Activated CD4-positive, alpha-beta T cell treated with anti-CD3 and anti-CD28 coated beads, Interleukin-2, Interleukin-6, amounts not matched to agents 100 ng/mL and 50 ng/mL, durations not matched to agents 16 hours and 8 hours (primary cell): Measurements from ENCODE around the gene COPS3.
"Not testable (repeated sequence)": the region's sequence is repeated elsewhere in the genome, so short reads cannot be mapped to it uniquely, and the experiment has no call there.

Experiments used
- DNase-seq: peaks from one replicate; pipeline ENCODE4 v3.0.0-alpha.2; 2020

The COPS3 gene

DNA sequence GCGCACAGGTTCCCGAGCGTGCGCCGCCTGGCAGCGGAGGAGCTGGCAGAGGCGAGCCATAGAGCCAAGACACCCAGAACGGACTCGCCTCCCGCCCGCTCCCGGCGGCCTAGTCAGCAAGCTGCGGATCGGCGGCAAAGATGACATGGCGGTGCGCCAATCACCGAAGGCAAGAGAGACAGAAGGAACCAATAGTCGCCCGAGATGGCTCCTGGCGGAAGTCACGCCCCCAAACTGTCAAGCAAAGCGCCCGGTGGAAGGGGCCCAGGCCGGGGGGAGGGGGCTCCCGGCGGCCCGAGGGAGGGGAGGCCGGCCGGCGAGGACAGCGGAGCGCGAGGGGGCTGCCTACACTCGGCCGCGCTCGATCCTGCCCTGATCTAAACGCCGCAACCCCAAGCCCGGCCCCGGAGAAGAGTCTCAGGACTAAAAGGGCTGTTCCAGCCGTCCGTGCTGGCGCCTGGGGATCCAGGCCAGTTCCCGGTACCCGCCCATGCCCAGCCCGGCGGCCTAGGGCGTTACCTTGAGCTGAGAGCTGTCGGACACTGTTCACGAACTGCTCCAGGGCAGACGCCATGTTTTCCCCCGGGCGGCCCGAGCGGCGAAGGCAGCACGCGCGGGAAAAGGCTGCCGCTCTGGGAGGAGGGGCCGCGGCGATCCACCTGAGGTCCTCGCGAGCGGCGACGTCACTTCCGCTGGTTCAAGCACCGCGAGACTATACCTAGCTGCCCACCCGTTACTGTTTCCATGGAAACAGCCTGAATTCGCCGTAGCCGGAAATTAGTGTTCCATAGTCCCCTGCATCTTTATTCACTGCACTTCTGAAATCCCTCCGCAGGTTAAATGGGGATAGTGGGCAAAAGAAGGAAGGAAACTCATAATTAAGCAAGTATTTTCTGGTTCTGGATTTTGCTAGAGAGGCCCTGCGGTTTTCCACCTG is at the start of gene COPS3:
TSS of gene COPS3 (minus strand) at position 634 of the 937 bp plus-strand sequence. CDS start at position 574, 60 bp downstream.
- DNase-seq = peak; percentile 98

DNA sequence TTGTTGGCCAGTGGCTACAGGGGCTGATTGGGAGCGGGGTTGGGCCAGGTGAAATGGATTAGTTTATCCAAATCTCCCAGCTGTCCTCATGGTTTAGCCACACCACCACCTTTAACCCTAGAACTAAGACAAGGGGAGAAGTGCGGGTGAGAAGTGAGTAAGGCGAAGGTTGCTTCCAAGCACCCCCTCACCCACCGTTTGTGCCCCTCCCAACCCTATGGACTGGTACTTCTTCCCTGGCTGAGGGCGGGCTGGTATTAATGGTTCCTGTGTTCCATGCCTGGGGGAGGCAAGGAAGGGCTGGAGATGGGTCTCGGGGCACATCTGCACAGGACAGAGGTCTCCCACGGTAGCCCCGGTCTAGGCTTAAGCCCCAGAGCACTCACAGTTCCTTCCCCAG is 47.2 kb upstream of the COPS3 start:
- DNase-seq = no peak

DNA sequence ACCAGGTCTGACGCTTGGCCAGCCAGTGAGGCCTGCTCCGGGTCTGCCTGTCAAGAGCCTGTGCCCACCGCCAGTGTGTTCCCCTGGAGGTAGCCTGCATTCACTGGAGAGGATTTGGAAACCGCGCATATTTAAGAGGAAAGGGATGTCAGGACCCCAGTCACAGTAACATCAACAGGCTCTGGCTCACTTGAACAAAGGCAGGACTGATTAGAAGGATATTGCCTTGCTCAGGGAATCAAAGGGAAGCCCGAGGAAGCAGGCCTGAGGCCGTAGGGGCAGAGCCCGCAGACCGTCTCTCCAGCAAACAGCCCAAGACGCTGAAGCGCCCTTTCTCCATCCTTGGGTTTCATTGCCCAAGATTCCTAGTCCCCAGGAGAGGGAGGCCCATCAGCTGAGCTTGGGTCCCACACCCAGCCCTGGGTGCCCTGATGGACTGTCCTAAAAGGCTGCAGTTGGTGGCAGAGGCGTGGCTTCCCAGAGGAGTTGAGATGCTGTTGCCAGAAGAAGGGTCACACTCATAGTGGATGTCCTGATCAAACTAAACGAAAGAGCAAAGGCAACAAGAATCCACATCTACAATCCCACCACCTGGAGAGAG is 45.3 kb upstream of the COPS3 start:
- no peak for DNase-seq

DNA sequence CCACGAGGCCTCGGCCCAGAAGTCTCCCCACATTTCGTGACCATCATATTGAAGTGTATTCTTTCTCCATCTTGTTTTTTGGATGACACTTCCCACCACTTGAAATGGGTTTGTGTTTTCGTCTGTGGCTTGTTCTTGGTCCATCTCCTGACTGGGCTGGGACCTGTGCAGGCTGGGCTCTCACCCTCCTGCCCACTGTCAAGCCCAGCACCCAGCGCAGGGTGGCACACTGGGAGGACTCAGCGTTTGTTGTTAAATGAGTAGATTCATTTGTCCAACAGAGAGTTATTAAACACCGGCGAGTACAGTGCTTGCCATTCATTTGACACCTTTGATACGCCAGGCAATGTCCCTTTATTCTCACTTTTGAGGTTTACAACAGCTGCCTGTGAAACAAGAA is 44.8 kb upstream of the COPS3 start:
- no peak for DNase-seq

DNA sequence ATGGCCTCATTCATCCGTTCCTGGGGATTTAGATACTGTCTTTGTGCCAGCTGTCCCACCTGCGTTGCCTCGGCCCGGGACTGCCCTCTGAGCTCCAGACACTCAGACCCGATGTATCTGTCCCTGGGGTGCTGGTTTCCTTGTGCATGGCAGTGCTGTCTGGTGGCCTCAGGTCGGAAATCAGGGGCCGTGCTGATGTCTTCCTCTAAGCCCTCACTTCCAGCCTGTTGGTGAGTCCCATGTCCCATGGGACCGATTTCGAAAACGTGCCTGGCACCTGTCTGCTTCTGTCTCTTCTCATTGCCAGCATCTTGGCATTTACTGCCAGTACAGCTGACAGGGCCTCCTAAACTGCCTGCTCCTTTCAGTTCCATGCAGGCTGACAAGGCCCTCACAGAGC is 44.2 kb upstream of the COPS3 start:
- DNase-seq = no peak

DNA sequence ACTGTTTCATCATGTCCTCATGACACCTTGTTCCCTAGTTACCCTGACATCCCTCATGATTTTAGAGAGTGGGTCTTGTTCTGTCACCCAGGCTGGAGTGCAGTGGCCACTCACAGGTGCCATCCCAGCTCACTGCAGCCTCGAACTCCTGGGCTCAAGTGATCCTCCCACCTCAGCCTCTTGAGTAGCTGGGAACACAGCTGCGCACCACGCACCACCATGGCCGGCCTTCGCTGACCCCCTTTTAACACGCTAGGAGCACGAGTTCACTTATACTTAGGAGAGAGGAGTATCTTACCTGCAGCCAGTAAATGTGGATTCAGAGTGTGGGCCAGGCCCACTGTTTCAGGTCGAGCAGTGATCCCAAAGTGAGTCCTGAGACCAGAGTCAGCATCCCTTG is 43.6 kb upstream of the COPS3 start:
- DNase-seq = no peak

DNA sequence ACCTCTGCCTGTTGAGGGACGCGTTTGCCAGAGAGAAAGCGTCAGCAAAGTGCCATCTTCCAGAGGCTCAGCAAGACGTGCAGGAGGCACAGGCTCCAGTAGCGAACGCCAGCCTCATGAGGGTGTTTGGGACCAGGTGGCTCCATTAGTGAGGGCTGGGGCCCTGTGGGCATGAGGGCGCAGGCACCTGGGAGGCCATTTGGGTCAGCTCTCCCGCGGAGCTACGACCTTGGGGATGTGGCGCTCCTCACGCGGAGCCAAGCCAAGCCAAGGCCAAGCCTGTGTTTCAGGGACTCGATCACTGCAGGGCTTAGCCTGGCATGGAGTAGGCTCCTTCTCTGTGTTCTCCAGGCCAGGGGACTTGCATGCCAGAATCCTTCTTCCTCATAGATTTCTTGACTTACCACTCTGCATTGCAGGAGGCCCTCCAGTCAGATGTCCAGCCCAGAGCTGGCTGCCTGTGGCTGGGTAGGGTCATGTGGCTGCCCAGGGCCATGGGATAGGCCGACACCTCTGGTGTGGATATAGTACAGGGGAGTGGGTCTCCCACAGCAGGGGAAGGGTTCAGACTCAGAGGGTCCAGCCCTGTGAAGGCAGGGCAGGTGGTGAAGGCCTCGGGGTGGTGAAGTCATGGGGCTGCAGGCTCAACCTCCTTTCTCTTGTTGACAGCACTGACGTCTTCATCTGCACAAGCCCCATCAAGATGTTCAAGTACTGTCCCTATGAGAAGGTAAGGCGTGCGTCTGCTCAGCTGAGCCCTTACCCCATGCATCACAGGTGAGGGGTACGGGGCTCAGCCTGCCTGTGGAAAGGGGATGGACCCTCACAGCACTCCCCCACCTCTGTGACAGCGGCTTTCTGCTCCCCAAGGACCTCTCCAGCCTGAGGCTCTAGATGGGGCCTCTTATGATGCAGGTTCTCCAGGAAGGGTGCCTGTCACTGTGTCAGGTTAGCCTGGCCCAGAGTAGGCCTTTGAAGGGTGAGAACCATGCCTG is 41.8 kb upstream of the COPS3 start:
- DNase-seq = no peak

DNA sequence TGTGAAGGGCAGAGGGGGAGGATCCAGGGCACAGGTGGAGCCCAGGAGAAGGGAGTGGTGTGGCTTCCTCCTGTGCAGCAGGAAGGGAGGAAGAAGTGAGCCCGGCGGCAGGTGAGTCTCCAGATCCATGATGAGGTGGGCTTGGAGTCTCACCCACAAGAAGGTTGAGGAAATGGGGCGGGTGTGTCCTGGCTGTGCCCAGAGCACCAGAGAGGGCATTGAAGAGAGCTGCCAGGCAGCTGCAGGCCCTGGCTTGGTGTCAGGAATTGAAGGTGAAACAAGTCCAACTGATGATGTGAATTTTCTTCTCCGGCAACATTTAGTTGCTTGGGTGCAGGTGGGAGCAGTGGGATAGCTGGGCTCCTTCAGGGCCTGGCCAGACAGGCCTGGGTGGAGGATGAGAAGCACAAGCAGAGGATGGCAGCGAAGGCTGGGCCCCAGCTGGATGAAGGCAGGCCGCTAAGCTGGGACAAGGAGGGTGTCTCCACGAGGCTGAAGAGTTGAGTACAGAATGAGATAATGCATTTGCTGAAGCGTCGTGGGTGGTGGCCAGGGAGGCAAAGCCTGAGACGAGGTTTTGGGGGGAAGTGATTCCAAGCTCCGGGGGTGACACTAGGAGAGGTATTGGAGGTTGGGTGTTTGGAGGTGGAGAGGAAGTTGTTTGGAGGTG is 40.4 kb upstream of the COPS3 start:
- no peak for DNase-seq

DNA sequence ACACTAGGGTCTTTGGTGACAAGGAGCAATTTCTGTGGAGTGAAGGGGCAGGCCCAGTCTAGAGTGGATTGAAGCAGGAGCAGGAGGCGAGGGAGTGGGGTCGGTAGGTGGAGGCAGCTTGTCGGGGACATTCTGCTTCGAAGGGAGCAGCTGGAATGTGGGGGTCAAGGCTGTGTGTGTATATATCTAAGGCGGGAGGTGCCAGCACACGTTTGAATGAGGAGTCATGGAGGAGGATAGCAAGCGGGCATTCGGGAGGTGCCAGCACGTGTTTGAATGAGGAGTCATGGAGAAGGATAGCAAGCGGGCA is 39.8 kb upstream of the COPS3 start:
- DNase-seq = no peak

DNA sequence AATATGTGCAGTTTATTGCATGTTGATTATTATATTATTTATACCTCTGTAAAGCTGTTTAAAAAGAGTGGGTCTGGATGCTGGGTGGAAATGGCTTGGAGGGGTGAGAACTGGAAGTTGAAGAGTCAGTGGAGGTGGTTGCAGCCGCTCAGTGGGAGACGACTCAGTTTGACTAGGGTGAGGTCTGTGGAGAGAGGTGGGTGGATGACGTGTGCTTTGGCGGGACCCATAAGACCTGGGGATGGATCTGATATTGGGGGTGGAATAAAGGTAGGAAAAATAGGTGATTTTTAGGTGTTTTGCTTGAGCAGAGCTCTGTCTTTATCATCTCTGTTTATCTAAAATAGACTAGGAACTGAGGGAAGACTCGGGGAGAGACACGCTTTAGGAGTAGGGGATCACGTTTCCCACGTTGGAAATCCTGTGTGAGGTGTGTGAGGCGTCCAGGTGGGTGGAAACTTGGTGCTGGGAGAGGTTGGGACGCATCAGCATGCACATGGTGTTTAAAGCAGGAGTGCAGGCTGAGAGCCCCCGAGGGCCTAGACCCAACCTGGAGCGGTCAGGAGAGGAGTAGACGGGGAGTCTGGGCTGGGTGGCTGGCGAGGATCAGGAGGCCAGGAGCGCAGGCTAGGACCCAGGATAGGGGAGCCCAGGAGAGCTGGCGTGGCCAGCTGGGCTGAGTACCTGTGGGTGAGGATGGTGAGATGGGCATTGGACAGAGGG is 39.3 kb upstream of the COPS3 start:
- no peak for DNase-seq

DNA sequence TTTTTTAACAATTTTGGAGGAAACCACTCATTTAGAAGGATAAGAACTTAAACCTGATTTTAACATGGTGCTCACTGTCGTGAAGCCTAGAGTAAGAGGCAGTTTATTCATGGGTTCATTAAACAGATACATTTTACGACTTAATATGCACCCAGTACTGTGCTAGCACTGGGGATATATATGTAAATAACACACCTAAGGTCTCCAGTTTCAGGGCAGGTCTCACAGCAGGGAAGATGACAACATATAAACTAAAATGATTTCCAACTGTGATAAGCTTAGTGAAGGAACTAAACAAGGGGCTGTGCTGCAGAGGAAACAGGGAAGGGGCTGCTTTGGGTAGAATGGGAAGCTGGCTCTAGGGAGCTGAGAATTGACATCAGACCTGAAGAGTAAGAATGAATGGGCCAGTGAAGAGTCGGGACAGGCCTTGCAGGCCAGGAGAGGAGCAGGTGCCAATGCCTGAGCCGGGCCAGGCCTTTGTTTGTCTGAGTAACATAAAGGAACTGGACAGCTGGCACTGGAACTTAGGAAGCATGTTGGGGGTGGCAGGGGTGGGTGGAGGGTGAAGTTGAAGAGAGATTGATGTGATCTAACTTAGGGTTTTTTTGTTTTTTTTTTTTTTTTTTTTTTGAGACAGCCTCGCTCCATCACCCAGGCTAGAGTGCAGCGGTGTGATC is 34.2 kb upstream of the COPS3 start:
- DNase-seq = no peak

DNA sequence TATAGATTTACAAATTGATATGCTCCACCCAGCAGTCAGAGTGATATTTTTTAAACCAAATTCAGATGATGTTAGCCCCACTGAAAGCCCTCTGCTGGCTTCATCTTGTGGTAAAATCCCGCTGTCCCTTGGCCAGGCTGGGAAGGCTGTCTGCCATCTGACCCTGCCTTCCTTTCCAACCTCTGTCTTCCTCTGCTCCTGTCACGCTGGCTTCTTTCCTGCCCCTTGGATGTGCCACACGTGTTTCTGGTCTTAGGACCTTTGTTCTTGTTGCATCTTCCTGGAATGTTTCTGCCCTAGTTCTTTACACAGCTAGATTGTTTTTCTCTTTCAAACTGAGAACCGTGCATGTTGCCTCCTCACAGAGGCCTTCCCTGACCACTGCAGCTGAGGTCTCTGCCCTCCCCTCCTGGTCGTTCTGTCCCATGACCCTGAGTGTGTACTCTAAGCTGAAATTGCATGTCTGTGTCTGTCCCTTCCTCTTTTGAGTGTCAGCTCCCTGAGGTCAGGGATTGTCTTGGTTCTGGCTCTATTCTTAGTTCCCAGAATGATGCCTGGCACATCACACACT is 33.5 kb upstream of the COPS3 start:
- DNase-seq = no peak

DNA sequence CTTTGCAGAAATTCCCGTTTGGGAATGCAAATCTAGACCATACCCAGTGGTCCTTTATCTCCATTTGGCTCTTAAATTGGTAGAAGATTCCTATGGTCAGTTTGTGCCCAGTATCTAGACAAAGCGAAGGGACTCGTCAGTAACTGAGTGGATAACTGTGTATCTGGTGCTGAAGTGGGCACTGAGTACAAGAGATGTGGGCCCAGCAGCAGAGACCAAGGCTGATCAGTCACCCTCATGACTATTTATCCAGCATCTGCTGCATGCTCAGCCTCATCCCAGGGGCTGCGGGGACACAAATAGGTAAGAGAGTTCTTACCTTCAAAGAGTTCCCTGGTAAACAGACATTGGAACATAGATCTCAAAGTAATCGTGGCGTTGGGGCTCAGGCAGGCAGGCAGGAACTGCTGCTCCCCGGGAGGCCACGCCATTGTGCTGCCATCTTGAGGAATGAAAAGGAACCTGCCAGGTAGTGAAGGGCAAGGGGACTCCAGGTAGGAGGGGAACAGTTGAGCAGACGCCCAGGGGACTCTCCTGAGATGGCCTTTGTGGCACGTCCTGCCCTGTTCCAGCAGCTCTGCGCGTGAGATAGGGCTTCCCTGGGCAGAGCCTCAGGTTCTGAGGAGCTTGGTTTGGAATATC is 32.4 kb upstream of the COPS3 start:
- DNase-seq = peak; percentile 76

DNA sequence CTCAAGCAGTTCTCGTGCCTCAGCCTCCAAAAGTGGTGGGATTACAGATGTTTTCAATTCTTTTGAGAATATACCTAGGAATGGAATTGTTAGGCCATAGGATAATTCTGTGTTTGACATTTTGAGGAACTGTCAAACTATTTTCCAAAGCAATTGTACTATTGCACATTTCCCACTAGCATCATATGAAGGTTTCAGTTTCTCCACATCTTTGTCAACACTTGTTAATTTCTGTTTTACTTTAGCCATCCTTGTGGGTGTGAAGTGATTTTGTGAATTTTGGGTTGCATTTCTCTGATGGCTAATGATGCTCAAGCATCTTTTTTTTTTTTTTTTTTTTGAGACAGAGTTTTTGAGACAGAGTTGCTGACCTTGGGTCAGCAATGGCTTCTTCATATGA is 28.3 kb upstream of the COPS3 start:
- no peak for DNase-seq

DNA sequence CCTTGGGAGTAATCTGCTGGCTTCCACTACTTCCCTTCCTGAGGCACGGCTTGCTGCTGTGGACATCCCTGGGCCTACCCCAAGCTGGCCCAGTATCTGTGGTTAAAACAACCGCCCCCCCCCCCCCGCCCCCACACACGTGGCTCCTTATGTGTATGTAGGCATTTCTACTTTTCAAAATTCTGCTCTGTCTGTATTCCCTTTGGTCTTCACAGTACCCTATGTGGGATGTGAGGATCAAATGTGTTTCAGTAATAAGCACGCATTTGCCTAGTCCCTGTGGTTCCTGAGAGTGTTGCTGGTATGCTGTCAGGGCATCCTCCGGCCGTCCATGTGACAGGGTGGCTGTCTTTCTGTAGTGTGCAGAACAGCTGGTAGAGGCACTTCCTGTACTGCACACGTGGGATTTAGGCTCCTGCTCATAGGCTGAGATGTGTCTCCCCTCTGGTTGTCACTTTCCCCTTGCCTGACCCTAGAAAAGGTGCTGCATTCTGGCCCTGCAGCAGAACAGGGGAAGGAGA is 24.3 kb upstream of the COPS3 start:
- DNase-seq = peak; percentile 82

DNA sequence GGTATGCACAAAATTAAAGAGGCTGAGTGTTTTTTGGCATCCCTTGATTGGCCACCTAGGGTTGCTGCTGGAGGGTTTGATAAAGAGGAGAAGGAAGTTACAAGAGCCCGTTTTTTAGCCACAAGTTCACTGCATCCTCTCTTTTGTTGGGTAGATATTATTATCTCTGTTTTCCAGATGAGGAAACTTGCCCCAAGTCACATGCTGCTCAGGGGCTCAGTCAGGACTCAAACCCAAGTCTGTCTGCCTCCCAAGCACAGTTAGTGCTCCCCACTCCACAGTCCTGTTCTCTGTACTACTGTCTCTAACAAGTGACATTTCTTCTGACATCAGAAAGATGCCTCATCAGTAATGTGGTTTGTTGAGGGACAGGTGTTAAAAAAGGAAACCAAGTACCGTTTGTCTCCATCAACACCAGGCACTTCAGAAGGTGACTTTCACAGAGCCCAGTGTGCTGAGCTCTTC is 23.5 kb upstream of the COPS3 start:
- peak; percentile 73 for DNase-seq

DNA sequence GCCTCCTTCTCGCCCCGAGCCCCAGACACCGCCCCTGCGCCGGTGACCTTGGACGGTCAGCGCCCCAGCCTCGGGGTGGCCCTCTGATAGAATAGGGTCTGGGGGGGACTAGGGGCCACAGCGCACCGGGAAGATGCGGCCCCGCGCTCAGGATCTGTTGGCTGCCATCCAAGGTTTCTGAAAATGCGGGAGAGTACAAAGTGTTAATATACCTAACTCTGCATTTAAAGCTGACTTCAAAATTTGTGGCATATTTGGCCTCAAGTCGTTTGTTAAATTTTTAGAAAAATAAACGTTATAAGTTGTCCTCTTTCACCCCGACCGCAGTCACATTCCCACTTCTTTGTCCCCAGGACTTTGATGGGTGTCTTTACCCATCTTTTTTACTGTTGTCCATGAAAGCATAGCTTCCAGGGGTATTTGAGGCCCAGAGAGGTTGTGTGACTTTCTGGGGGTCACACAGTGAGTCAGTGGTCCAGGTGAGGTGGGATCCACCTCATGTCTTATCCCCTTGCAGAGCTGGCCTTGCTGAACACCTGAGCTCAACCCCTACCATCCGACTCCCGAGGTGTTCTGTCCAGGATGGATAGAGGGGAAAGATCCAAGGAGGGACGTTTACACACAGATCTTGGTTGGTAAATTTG is 22.9 kb upstream of the COPS3 start:
- no peak for DNase-seq

DNA sequence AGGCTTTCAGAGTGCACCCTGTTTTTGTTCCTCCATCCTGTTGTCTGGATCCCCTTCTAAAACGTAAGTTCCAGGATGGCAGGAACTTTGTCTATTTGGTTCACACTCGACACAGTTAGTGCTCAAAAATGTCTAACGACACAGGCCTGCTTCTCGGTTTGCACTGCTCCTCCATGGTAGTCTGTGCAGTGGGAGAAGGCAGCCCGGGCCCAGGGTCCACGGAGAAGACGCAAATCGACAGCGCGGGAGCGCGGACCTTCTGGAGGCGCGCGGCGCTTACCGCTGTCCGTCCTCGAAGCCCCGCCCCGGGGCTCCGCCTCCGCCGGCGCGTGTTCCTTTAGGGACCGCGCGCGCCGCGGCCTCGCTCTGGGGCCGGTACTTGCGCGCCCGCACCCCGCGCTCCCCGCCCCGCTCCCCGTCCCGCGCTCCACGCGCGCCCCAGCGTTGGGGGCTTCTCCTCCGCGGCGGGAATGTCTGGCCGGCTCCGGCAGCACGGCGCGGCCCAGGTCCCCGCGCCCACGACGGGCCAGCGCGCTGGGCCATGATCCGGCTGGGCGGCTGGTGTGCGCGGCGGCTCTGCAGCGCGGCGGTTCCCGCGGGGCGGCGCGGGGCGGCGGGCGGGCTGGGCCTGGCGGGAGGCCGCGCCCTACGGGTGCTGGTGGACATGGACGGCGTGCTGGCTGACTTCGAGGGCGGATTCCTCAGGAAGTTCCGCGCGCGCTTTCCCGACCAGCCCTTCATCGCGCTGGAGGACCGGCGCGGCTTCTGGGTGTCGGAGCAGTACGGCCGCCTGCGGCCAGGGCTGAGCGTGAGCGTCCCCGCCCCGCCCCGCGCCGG is 22.2 kb upstream of the COPS3 start, which contains the start of gene NT5M:
TSS of gene NT5M (plus strand) at position 364 of the 837 bp plus-strand sequence. CDS start at position 542, 178 bp downstream.
- peak; percentile 85 for DNase-seq

DNA sequence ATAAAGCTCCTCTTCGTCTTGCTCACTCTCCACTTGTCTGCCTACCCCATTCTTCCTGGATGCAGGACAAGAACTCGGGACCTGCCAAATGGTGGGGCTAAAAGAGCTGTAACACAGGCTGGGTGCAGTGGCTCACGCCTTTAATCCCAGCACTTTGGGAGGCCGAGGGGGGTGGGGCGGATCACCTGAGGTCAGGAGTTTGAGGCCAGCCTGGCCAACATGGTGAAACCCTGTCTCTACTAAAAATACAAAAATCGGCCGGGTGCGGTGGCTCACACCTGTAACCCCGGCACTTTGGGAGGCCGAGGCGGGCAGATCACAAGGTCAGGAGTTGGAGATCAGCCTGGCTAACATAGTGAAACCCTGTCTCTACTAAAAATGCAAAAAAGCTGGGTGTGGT is 20.6 kb upstream of the COPS3 start:
- not testable (repeated sequence) for DNase-seq
